BE2C (cell line): ENCODE data around the gene PIM3. TPM values are rescaled to one million over a fixed set of nuclear protein-coding genes. Genes with fewer than 3 reads are reported as not detected.

Source experiments
- DNase-seq: peaks from one replicate; pipeline ENCODE4 v3.0.0-alpha.2; 2020
- H3K27me3 ChIP-seq: fragments of 250-450 bp; sonication (Bioruptor Pico); 2 replicates; pipeline ENCODE4 v1.5.1; 2020; ENCODE audit warnings: mild to moderate bottlenecking
- H3K36me3 ChIP-seq: fragments of 250-450 bp; sonication (Bioruptor Pico); 2 replicates; pipeline ENCODE4 v1.5.1; 2020; ENCODE audit warnings: mild to moderate bottlenecking
- H3K4me1 ChIP-seq: fragments of 250-450 bp; sonication (Bioruptor Pico); 2 replicates; pipeline ENCODE4 v1.5.1; 2020
- H3K4me3 ChIP-seq: 2 replicates; pipeline ENCODE4 v1.5.1; 2011; ENCODE audit warnings: low read depth, low read length
- H3K9me3 ChIP-seq: fragments of 250-450 bp; sonication (Bioruptor Pico); 2 replicates; pipeline ENCODE4 v1.5.1; 2020
- polyA plus RNA-seq: library from polyadenylated mRNA; unstranded; fragments of >200 nt; gene quantifications from one replicate; pipeline ENCODE4 v1.2.1, GENCODE V29; 2012; ENCODE audit warnings: low read depth, missing spikeins; ENCODE audit not compliant: insufficient read length, insufficient read depth
- TF ChIP-seq, protein P1 (sequence below): IDR thresholded peaks from 2 replicates; pipeline ENCODE4 v1.5.1; 2012; ENCODE audit warnings: mild to moderate bottlenecking, low read depth, low read length

PIM3 gene
- polyA plus RNA-seq: 286 TPM

DNA sequence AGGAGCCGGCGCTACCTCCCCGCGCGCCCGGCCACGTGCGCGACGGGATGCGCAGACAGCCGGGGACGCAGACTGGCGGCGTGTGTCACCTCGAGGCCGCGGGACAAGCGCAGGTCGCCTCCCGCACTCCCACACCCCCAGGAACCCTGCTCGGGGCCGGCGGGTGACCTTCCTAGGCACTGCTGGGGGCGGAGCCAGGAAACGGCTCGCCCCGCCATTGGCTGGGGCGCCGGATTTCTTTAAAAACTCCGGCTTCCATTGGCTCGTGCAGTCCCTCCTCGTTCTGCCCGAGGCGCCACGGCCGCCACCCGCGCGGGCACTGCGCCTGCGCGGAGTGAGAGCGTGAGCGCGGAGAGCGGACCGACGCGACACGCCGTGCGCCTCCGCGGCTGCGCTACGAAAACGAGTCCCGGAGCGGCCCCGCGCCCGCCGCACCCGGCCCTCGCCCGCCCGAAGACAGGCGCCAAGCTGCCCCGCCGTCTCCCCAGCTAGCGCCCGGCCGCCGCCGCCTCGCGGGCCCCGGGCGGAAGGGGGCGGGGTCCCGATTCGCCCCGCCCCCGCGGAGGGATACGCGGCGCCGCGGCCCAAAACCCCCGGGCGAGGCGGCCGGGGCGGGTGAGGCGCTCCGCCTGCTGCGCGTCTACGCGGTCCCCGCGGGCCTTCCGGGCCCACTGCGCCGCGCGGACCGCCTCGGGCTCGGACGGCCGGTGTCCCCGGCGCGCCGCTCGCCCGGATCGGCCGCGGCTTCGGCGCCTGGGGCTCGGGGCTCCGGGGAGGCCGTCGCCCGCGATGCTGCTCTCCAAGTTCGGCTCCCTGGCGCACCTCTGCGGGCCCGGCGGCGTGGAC, at the start of gene PIM3:
Gene PIM3, plus strand, starts transcription at position 614 of the 846 bp plus-strand sequence. Its CDS starts 176 bp downstream, at position 790.
- DNase-seq: peak; percentile 94
- TF ChIP-seq, protein P1, sequence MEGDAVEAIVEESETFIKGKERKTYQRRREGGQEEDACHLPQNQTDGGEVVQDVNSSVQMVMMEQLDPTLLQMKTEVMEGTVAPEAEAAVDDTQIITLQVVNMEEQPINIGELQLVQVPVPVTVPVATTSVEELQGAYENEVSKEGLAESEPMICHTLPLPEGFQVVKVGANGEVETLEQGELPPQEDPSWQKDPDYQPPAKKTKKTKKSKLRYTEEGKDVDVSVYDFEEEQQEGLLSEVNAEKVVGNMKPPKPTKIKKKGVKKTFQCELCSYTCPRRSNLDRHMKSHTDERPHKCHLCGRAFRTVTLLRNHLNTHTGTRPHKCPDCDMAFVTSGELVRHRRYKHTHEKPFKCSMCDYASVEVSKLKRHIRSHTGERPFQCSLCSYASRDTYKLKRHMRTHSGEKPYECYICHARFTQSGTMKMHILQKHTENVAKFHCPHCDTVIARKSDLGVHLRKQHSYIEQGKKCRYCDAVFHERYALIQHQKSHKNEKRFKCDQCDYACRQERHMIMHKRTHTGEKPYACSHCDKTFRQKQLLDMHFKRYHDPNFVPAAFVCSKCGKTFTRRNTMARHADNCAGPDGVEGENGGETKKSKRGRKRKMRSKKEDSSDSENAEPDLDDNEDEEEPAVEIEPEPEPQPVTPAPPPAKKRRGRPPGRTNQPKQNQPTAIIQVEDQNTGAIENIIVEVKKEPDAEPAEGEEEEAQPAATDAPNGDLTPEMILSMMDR: no peak
- peaks cover 15% of the 10 kb centered on the region for H3K4me1 ChIP-seq
- H3K9me3 ChIP-seq: no peaks in the 10 kb centered on the region
- H3K4me3 ChIP-seq: peak within 1 kb of the TSS; percentile 87
- H3K36me3 ChIP-seq: peaks cover 21% of the 10 kb centered on the region
- no peaks in the 10 kb centered on the region for H3K27me3 ChIP-seq

DNA sequence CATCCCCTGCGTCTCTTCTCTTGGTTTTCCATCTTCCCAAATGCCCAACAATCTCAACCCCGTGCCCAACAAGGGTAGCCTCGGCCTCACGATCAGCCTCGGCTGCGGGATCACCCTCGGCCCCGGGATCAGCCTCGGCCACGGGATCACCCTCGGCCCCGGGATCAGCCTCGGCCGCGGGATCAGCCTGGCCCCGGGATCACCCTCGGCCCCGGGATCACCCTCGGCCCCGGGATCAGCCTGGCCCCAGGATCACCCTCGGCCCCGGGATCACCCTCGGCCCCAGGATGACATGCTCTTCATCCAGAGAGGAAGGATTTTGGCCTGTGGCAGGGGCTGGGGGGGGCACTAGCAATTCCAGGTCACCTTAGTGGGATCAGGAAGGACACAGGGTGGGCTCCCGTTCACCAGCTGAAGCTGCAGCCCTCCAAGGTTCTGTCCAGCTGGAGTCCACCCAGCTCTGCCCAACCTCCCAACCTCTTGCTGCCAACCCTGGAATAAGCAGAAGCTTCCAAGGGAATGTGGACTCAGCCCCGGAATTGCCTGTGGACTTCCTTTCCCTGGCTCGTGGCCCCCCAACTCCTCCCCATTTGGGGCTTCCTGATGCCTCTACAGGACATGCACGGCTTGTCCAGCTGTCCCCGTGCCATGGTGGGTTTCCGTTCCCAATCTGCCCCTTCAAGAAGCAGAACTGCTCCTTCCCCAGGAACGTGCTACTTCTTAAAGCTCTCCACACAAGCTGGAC, 48.5 kb upstream of the PIM3 start:
- DNase-seq: no peak
- no peaks in the 10 kb centered on the region for H3K9me3 ChIP-seq
- peaks cover 21% of the 10 kb centered on the region for H3K36me3 ChIP-seq
- no peaks in the 10 kb centered on the region for H3K4me1 ChIP-seq
- TF ChIP-seq, protein P1: no peak
- no peaks in the 10 kb centered on the region for H3K27me3 ChIP-seq
- no peak overlapping the region for H3K4me3 ChIP-seq

DNA sequence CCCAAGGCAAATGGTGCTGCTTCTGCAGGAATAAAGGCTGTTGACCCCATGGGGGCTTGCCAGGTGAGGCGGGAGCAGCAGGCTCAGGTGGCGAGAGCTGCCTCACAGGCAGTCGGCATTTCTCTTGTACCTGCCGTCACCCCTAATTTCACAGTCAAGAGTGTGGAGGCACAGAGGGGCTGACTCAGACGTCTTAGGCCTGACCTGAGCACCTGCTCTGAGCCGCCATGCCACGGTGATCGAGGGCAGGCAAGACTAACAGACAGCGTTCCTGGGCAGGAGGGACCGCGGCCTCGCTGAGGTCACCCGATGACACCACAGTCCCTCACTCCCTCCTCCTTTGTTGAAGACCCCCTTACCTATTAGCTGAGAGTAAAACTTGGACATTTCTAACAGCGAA, 47.5 kb upstream of the PIM3 start:
- Histone ChIP-seq H3K4me3 (no peak overlapping the region), H3K9me3 (no peaks in the 10 kb centered on the region), H3K27me3 (no peaks in the 10 kb centered on the region), H3K36me3 (peaks cover 15% of the 10 kb centered on the region), H3K4me1 (no peaks in the 10 kb centered on the region)
- no peak for DNase-seq
- TF ChIP-seq, protein P1: no peak

DNA sequence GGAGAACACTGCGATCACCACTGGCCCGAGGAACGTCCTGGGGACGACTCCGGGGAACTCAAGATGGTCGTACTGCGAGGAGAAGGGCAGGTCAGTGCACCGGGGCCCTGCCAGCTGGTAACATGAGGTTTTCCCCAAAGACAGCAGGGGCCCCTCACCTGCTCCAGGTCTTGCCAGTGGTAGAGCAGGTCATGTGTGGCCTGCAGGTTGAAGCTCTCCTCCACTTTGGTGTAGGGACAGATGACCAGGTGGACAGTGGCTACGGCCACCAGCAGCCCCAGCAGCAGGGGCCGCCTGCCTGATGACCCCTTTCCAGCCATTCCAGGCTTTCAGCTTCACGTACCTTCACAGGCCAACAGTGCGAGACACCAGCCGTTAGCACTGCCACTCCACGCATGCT, 47.1 kb upstream of the PIM3 start:
- Histone ChIP-seq H3K4me3 (no peak overlapping the region), H3K9me3 (no peaks in the 10 kb centered on the region), H3K27me3 (no peaks in the 10 kb centered on the region), H3K4me1 (no peaks in the 10 kb centered on the region), H3K36me3 (peaks cover 14% of the 10 kb centered on the region)
- DNase-seq: no peak
- TF ChIP-seq, protein P1: no peak

DNA sequence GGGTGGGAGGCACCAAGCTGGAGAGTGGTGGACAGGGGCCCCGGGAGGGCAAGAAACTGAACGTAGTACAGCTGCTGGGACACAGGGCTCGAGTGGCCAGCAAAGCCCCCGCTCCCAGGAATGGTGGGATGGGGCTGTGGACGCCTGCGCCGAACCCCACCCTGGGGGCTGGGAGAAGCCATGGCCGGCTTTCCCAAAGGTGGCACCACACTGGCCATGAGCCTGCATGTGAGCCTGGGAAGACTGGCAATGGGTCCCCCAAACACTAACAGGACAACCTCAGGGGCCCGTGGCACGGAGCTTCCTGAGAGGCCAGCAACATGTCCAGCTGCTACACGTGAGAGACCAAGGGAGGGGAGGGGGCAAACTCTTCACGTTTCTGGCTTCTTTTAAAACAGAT, 46.3 kb upstream of the PIM3 start:
- no peak overlapping the region for H3K4me3 ChIP-seq
- no peaks in the 10 kb centered on the region for H3K4me1 ChIP-seq
- TF ChIP-seq, protein P1: no peak
- H3K9me3 ChIP-seq: no peaks in the 10 kb centered on the region
- DNase-seq: no peak
- H3K36me3 ChIP-seq: peaks cover 14% of the 10 kb centered on the region
- H3K27me3 ChIP-seq: no peaks in the 10 kb centered on the region
